CD4-positive, alpha-beta T cell treated with Interleukin-2 at 100 ng/mL for 4 hours (primary cell): ENCODE results near the gene DEPDC1B.
"Not testable (repeated sequence)": the region's sequence is repeated elsewhere in the genome, so short reads cannot be mapped to it uniquely, and the experiment has no call there.

ENCODE experiments used
- DNase-seq: peaks from one replicate; pipeline ENCODE4 v3.0.0-alpha.2; 2020; ENCODE audit warnings: low spot score

Gene DEPDC1B

DNA sequence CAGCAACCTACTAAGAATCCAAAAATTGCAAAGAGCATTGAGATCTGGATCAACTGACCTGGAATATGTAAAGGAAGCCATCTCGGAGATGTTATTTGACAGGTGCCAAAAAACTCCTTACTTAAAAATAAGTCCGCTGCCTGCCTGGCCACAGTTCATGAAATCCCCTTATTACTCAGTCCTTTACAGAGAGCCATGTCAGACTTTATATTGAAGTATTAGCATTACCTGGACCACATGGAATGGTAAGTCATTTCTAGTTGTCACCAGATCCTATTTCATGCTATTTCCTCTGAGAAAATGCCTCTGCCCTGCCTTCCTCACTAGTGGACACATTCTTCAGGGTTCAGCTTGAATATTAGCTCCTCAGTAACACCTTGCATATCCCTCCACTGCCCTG, 115.7 kb downstream of the DEPDC1B start:
- DNase-seq = no peak

GRCh38 chr5:60583616-60584015, 116.3 kb downstream of the DEPDC1B start:
- no peak for DNase-seq

GRCh38 chr5:60578315-60578714, 121.7 kb downstream of the DEPDC1B start:
- DNase-seq = no peak

DNA sequence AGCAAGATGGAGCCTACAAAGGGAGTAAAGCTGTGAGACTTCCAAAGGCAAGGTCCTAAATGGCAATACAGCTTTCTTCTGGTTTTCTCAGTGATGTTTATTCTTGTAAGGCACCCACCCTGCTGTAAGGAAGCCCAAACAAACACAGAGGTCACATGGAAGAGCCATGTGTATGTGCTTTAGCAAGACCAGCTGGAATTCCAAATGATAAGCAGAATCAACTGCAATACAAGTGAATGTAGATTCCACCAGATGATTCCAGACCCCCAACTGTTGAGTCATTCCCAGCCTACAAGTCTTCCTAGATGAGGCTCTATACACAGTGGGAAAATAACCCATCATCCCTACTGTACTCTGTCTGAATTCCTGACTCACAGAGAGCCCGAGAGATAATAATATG, 122.8 kb downstream of the DEPDC1B start:
- no peak for DNase-seq

GRCh38 chr5:60576425-60576824, 123.5 kb downstream of the DEPDC1B start:
- no peak for DNase-seq

DNA sequence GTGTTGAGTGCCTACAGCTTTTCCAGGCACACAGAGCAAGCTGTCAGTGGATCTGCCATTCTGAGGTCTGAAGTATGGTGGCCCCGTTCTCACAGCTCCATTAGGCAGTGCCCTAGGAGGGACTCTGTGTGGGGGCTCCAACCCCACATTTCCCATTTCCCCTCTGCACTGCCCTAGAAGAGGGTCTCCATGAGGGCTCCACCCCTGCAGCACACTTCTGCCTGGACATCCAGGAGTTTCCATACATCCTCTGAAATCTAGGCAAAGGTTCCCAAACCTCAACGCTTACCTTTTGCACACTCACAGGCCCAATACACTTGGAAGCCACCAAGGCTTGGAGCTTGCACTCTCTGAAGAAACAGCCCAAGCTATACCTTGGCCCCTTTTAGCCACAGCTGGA, 131.3 kb downstream of the DEPDC1B start:
- no peak for DNase-seq

DNA sequence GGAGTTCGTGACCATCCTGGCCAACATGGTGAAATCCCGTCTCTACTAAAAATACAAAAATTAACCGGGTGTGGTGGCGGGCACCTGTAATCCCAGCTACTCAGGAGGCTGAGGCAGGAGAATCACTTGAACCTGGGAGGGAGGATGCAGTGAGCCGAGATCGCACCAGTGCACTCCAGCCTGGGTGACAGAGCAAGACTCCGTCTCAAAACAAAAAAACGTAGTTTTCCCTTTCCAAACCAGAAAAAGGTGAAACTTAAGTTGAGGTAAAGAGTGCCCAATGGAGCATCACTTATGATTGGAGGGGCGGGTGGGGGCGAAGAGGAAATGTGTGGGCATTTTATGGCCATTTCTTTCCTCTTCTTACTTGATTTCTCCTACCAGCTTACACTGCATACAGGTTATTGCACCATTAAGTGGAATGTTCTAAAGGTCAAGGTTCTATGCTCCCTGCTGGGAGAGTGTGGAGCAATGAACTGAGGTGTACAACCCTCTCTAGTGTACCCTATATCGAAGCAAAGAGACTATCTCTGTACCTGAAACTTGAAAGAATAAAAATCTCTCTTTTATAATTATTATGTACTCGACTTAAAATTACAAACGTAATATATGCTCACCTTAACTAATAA, 136.2 kb downstream of the DEPDC1B start:
- no peak for DNase-seq

DNA sequence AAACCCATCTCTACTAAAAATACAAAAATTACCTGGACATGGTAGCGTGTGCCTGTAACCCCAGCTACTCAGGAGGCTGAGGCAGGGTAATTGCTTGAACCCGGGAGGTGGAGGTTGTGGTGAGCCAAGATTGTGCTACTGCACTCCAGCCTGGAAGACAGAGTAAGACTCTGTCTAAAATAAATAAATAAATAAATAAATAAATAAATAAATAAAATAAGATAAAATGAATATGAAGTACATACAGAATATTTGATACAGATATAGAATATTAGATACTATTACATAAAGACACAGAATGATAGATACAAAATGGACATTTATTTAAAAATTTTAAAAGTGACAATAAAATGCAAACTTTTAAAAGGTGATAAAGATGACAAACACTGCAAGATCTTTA, 146.7 kb downstream of the DEPDC1B start:
- DNase-seq = not testable (repeated sequence)

GRCh38 chr5:60551829-60552228, 148.1 kb downstream of the DEPDC1B start:
- DNase-seq = no peak

DNA sequence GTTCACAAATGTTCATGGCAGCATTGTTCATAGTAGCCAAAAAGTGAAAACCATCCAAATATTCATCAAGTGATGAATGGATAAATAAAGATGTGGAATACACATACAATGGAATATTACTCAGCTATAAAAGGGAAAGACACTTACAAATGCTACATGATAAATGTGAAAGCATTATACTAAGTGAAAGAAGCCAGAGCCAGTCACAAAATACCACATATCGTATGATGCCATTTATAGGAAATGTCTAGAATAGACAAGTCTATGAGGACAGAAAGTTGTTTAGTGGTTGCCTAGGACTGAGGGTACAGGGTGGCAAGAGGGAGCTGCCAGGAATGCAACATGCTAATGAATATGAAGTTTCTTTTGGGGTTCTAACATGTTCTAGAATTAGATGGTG, 148.7 kb downstream of the DEPDC1B start:
- no peak for DNase-seq

DNA sequence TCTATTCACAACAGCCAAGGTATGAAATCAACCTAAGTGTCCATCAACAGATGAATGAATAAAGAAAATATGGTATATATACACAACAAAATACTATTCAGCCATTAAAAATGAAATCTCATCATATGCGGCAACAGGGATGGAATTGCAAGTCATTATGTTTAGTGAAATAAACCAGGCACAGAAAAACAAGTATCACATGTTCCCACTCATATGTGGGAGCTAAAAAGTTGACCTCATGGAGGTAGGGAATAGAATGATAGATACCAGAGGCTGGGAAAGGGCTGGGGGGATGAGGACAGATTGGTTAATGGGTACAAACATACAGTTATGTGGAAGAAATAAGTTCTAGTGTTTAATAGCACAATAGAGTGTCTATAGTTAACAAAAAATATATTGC, 149.7 kb downstream of the DEPDC1B start:
- DNase-seq = no peak

- DNase-seq = no peak
These were observed 150.1 kb downstream of the DEPDC1B start for GRCh38 chr5:60549841-60550240.
